ENCODE results near the gene CBLN3. TPM values are rescaled to one million over a fixed set of nuclear protein-coding genes. Genes with fewer than 3 reads are reported as not detected.

Gene CBLN3
- total and polyA plus RNA-seq, 9 of the 15 experiments (the other 6 are each of a cell fraction or from before 2014, with no cell fraction given): 0.05 to 0.59 (median 0.26) TPM; not detected in 1

DNA sequence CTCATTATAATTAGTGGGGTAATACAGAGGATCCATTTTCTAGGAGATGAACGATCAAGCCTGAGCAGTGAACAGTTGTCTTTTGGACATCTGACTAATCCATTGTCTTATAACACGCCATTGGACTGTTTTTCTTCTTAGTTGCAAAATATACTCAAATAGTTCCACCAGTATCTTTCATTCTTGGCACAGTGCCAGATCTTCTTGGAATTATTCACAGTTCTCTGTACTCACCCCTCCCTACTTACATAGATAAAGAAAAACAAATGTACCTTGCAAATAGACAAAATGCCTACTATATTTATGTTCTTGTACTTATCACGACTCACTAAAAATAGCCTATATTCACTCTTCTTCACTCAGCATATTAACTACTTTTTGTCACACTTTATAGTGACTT lies 3.8 kb downstream of the CBLN3 start (continued):
- TF ChIP-seq POLR2H (tag; IDR thresholded peaks at IDR 0.05; ENCODE audit: low read depth): 0 out of 2 replicates have a peak, but pooled peaks have one; percentile 16
- no peak for TF ChIP-seq PCBP1 (IDR thresholded peaks at IDR 0.05; ENCODE audit: low read depth, low read length, poor library complexity, severe bottlenecking)
- TF ChIP-seq BDP1 (IDR thresholded peaks at IDR 0.05; ENCODE audit: insufficient read depth, insufficient read length): no peak

- Histone ChIP-seq H3K27ac (ENCODE audit: extremely low read depth, low read depth, low read length) (no peak overlapping the region), H3K36me3 (ENCODE audit: control insufficient read depth, insufficient read depth, low read length) (no peaks in the 10 kb centered on the region), H4K20me1 (replicated peaks; ENCODE audit: control insufficient read depth, insufficient read depth, low read length) (no peaks in the 10 kb centered on the region), H3K9me3 (replicated peaks; ENCODE audit: control insufficient read depth, insufficient read depth, low read depth, low read length) (no peaks in the 10 kb centered on the region; the same call in 1 of the 2 replicates), H3K4me1 (replicated peaks in 1 of 2; ENCODE audit: control insufficient read depth in 2 of 2, insufficient read depth in 2 of 2, low read length in 2 of 2) (peaks cover 10 to 36% of the 10 kb centered on the region in 2 experiments), H3K4me2 (ENCODE audit: insufficient read depth, low read length) (0 out of 2 replicates have a peak overlapping the region, but pooled peaks have one; percentile 18), H3K4me3 (no peak overlapping the region), H3K79me2 (ENCODE audit: control insufficient read depth, insufficient read depth, low read length) (no peaks in the 10 kb centered on the region), H3K9me1 (ENCODE audit: control insufficient read depth, insufficient read depth, low read length) (no peaks in the 10 kb centered on the region), H2AFZ (ENCODE audit: low read depth, low read length) (peak overlapping the region; percentile 81), H3K27me3 (ENCODE audit: control insufficient read depth in 2 of 2, insufficient read depth in 2 of 2, low read length in 2 of 2) (no peaks in the 10 kb centered on the region), H3K9ac (ENCODE audit: insufficient read depth in 1 of 2, low read depth in 2 of 2, low read length in 2 of 2) (no peak overlapping the region)
- ATAC-seq: no peak
- no TSS peak for BruUV-seq (replicated peaks)
- intact Hi-C loops (cut with micrococcal nuclease) (no loop called here), in situ Hi-C loops (cut with MboI) (no loop called here)
- FAIRE-seq: peak; percentile 40
- no peak for DNase-seq (ENCODE audit: extremely low read depth in 1 of 4, low spot score in 3 of 4)
- TF ChIP-seq HNRNPL (IDR thresholded peaks at IDR 0.05; ENCODE audit: low read depth, low read length): no peak
- TF ChIP-seq, protein P1, sequence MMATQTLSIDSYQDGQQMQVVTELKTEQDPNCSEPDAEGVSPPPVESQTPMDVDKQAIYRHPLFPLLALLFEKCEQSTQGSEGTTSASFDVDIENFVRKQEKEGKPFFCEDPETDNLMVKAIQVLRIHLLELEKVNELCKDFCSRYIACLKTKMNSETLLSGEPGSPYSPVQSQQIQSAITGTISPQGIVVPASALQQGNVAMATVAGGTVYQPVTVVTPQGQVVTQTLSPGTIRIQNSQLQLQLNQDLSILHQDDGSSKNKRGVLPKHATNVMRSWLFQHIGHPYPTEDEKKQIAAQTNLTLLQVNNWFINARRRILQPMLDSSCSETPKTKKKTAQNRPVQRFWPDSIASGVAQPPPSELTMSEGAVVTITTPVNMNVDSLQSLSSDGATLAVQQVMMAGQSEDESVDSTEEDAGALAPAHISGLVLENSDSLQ (IDR thresholded peaks at IDR 0.05): peak; percentile 66
- 49% methylated on average over 11 of the region's 12 CpGs for WGBS (ENCODE audit: insufficient coverage, low coverage, missing lambda C conversion rate)
- POLR2A ChIA-PET: no interaction called here
- CTCF ChIA-PET (ENCODE audit: low intra/inter-chr PET ratio): no interaction called here
These were observed 6.5 kb downstream of the CBLN3 start for GRCh38 chr14:24422694-24423601.
